GM12878 (cell line): ENCODE data around the gene CDHR4. TPM values are rescaled to one million over a fixed set of nuclear protein-coding genes. Genes with fewer than 3 reads are reported as not detected.
A peak's percentile ranks its signal among the peaks of the same experiment; 100 is the strongest.

Experiments
- CBX5 ChIP-seq: sonication (generic); IDR thresholded peaks from 2 replicates; pipeline ENCODE4 v1.6.1; 2016; ENCODE audit warnings: low read depth, moderate library complexity, mild to moderate bottlenecking, inconsistent platforms
- CREM ChIP-seq: IDR thresholded peaks from 2 replicates; pipeline ENCODE4 v1.6.1; 2014; ENCODE audit warnings: antibody characterized with exemption, low read depth
- E2F8 ChIP-seq: fragments of 450-650 bp; IDR thresholded peaks from 2 replicates; pipeline ENCODE4 v1.6.1; 2018; ENCODE audit warnings: mild to moderate bottlenecking, low read depth, moderate library complexity; ENCODE audit not compliant: partially characterized antibody
- EED ChIP-seq: sonication (generic); IDR thresholded peaks from 2 replicates; pipeline ENCODE4 v1.6.1; 2016; ENCODE audit warnings: antibody characterized with exemption, low read depth
- EGR1 ChIP-seq, 2 experiments: IDR thresholded peaks; 1 replicate in 1 of 2; 2 replicates in 1 of 2; pipeline ENCODE4 v1.6.1; 2011 to 2012; ENCODE audit warnings: low read depth in 2 of 2, low read length in 2 of 2, borderline replicate concordance in 1 of 2, mild to moderate bottlenecking in 1 of 2, moderate library complexity in 1 of 2
- EP300 ChIP-seq, 2 experiments: fragments of 150-350 bp in 1 of 2; IDR thresholded peaks; 2 replicates each; pipeline ENCODE4 v1.6.1; 2011 to 2012; ENCODE audit warnings: low read depth in 2 of 2, low read length in 2 of 2, borderline replicate concordance in 1 of 2, improper control_type of control experiment in 1 of 2, inconsistent platforms in 1 of 2; ENCODE audit not compliant: control insufficient read depth in 1 of 2
- HDAC6 ChIP-seq: fragments of 200-600 bp; sonication (generic); IDR thresholded peaks from one replicate; pipeline ENCODE4 v1.8.0; 2017; ENCODE audit warnings: antibody characterized with exemption; ENCODE audit not compliant: unreplicated experiment
- IKZF1 ChIP-seq: fragments of 450-650 bp; conservative IDR thresholded peaks from 2 replicates; pipeline ENCODE4 v1.6.1; 2017; ENCODE audit warnings: antibody characterized with exemption, mild to moderate bottlenecking
- IKZF2 ChIP-seq, 2 experiments: fragments of 450-650 bp; IDR thresholded peaks; 2 replicates each; pipeline ENCODE4 v1.6.1; 2017; ENCODE audit warnings: mild to moderate bottlenecking in 2 of 2, moderate library complexity in 2 of 2
- MLLT1 ChIP-seq: fragments of 450-650 bp; IDR thresholded peaks from 2 replicates; pipeline ENCODE4 v1.6.1; 2016; ENCODE audit warnings: mild to moderate bottlenecking
- SMAD5 ChIP-seq: IDR thresholded peaks from 2 replicates; pipeline ENCODE4 v1.6.1; 2016; ENCODE audit warnings: antibody characterized with exemption, low read depth
- SP1 ChIP-seq: IDR thresholded peaks from one replicate; pipeline ENCODE4 v1.6.1; 2011; ENCODE audit warnings: low read depth, low read length
- STAT3 ChIP-seq: IDR thresholded peaks from 2 replicates; pipeline ENCODE4 v1.6.1; 2011; ENCODE audit warnings: low read depth, low read length, improper control_type of control experiment
- TAF1 ChIP-seq: IDR thresholded peaks from 2 replicates; pipeline ENCODE4 v1.6.1; 2011; ENCODE audit warnings: mild to moderate bottlenecking, low read depth, low read length, borderline replicate concordance
- TCF7 ChIP-seq: IDR thresholded peaks from 2 replicates; pipeline ENCODE4 v1.6.1; 2014; ENCODE audit warnings: antibody characterized with exemption, borderline replicate concordance
- polyA plus RNA-seq, 11 experiments: library from polyadenylated mRNA; depleted of rRNA in 4 of 11; unstranded in 6 of 11; stranded (reverse) in 5 of 11; fragments of >200 nt; fragmentation: Nextera tagmentation in 4 of 11; fragmentation: Illumina TruSeq in 1 of 11; extraction: Ambion mirVana in 4 of 11; extraction: Trizol in 1 of 11; gene quantifications; 1 replicate in 1 of 11; 2 replicates in 10 of 11; pipeline versions ENCODE4 v1.2.1 to v1.2.3, GENCODE V29; 2011 to 2016; ENCODE audit warnings: inconsistent platforms in 2 of 11, missing spikeins in 2 of 11, low read depth in 1 of 11
- total RNA-seq, 4 experiments: library from RNA; depleted of rRNA in 3 of 4; stranded (reverse); fragments of >200 nt in 3 of 4; fragmentation: Illumina TruSeq in 1 of 4; extraction: Trizol in 1 of 4; gene quantifications; 2 replicates each; pipeline versions ENCODE4 v1.2.1 to v1.2.3, GENCODE V29; 2013 to 2021

The CDHR4 gene
- total and polyA plus RNA-seq, 10 of the 15 experiments (the other 5 are each of a cell fraction or from before 2014, with no cell fraction given) = not detected

GRCh38 chr3:49805897-49806701 is 6.4 kb upstream of the CDHR4 start (continued):
- TF ChIP-seq E2F8 (no peak), EGR1 (IDR thresholded peaks at IDR 0.05; ENCODE audit: borderline replicate concordance in 1 of 2, low read depth in 2 of 2, low read length in 2 of 2) (peak in 1 of 2 experiments; percentile 79; a peak in 1 of 3 replicates), SMAD5 (peak; percentile 53; the same call in 1 of the 2 replicates), IKZF2 (IDR thresholded peaks at IDR 0.05) (peak in 1 of 2 experiments; percentile 28; a peak in 1 of 4 replicates), TCF7 (no peak), SP1 (peak; percentile 55), STAT3 (no peak), CREM (0 out of 2 replicates have a peak, but pooled peaks have one; percentile 43), TAF1 (peak; percentile 37; the same call in 1 of the 2 replicates), MLLT1 (peak; percentile 24; the same call in 1 of the 2 replicates), IKZF1 (peak; percentile 36; the same call in 1 of the 2 replicates), EED (peak; percentile 66), HDAC6 (no peak), CBX5 (no peak), EP300 (IDR thresholded peaks at IDR 0.05; ENCODE audit: borderline replicate concordance in 1 of 2, control insufficient read depth in 1 of 2, low read depth in 2 of 2, low read length in 2 of 2) (peak in 1 of 2 experiments; percentile 25; a peak in 1 of 4 replicates)
